Measurements from ENCODE around the gene REST. TPM values are rescaled to one million over a fixed set of nuclear protein-coding genes. Genes with fewer than 3 reads are reported as not detected.

REST gene, protein sequence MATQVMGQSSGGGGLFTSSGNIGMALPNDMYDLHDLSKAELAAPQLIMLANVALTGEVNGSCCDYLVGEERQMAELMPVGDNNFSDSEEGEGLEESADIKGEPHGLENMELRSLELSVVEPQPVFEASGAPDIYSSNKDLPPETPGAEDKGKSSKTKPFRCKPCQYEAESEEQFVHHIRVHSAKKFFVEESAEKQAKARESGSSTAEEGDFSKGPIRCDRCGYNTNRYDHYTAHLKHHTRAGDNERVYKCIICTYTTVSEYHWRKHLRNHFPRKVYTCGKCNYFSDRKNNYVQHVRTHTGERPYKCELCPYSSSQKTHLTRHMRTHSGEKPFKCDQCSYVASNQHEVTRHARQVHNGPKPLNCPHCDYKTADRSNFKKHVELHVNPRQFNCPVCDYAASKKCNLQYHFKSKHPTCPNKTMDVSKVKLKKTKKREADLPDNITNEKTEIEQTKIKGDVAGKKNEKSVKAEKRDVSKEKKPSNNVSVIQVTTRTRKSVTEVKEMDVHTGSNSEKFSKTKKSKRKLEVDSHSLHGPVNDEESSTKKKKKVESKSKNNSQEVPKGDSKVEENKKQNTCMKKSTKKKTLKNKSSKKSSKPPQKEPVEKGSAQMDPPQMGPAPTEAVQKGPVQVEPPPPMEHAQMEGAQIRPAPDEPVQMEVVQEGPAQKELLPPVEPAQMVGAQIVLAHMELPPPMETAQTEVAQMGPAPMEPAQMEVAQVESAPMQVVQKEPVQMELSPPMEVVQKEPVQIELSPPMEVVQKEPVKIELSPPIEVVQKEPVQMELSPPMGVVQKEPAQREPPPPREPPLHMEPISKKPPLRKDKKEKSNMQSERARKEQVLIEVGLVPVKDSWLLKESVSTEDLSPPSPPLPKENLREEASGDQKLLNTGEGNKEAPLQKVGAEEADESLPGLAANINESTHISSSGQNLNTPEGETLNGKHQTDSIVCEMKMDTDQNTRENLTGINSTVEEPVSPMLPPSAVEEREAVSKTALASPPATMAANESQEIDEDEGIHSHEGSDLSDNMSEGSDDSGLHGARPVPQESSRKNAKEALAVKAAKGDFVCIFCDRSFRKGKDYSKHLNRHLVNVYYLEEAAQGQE
- total RNA-seq, result 33.8 and 39.4 TPM in 2 replicates

DNA sequence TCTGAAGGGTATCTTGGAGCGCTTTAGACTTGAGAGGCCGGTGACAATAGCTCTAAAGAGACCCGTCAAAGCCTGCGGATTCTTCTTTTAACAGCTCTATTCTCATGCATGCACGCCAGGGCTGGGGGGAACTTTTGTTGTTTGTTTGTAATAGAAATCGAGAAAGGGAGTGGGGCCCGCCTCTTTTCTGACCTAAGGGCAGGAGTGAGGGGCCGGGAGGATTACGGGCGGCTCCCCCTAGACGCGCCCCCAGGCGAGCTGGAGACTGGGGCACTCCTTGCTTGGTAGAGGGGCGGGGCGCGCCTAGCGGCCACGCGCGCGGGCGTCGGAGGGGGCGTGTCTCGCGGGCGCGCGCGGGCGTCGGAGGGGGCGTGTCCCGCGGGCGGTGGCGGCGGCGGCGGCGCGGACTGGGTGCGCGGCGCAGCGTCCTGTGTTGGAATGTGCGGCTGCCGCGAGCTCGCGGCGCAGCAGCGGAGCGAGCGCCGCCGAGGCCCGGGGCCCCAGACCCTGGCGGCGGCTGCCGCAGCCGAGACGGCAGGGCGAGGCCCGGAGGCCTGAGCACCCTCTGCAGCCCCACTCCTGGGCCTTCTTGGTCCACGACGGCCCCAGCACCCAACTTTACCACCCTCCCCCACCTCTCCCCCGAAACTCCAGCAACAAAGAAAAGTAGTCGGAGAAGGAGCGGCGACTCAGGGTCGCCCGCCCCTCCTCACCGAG lies at the start of gene REST:
Gene REST, plus strand, starts transcription at position 412 of the 717 bp plus-strand sequence. CDS start 2,739 bp downstream, outside the sequence.

DNA sequence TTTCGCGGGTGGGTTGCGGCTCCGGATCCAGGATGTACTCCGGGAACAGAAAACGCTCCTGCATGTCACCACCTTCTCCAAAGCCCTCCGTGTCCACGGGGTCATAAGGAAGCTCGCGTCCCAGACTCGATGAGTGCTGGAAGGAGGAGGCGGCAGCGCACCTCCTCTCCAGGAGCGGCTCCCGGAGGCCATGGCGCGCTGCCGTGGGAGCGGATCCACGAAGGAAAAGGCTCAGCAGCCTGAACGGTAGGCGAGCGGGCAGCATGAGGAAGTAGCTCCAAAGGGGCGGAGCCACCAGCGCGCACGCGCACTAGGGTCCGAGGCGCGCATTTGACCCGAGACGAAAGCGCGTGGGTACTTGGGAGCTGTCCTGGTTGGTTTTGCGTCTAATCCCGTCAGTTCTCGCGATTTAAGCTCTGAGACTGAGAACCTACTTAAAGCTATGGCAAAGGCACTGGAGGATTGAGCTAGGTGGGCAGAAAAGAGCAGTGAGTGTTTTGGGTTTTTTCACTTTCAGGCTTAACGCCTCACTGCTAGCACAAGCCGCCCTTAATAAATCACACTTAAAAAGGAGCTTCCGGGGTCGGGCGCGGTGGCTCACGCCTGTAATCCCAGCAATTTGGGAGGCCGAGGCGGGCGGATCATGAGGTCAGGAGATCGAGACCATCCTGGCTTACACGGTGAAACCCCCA lies 69.8 kb downstream of the REST start, which contains the start of gene NOA1:
Gene NOA1, minus strand, starts transcription at position 286 of the 692 bp plus-strand sequence. Its CDS starts 21 bp downstream, at position 265.

GRCh38 chr4:56978750-56979303 lies 71.1 kb downstream of the REST start, which contains the start of gene POLR2B:
TSS of gene POLR2B (plus strand) at chr4:56978896. CDS start at chr4:56978986, 90 bp downstream.

Other genes starting within 250 kb of the REST start
- 0.34 TPM in 1 of 2 replicates, not detected in the other for gene HOPX, start 226.6 kb upstream of the REST start, total RNA-seq
- gene SPINK2, start 86.2 kb upstream of the REST start, total RNA-seq, result not detected in 2 replicates
- gene NOA1, start 69.7 kb downstream of the REST start, total RNA-seq, result 16.5 and 22.6 TPM in 2 replicates
- 84.3 and 106 TPM in 2 replicates for gene POLR2B, start 71.0 kb downstream of the REST start, total RNA-seq
- 851 and 1,319 TPM in 2 replicates for gene IGFBP7, start 202.5 kb downstream of the REST start, total RNA-seq

All from dermis lymphatic vessel endothelial cell (primary cell).